NCI-H2029 (cell line): ENCODE data around the gene GXYLT2.

ENCODE experiments used
- DNase-seq: peaks from one replicate; lab custom pipeline; 2025; lab: John Stamatoyannopoulos, UW

The GXYLT2 gene

GRCh38 chr3:73018298-73018697, 130.5 kb downstream of the GXYLT2 start:
- DNase-seq: no peak

- no peak for DNase-seq
Measured at GRCh38 chr3:73018790-73019441, 131.1 kb downstream of the GXYLT2 start.

GRCh38 chr3:73021301-73021835, 133.5 kb downstream of the GXYLT2 start:
- no peak for DNase-seq

- DNase-seq: no peak
Measured at GRCh38 chr3:73024836-73025235, 137.0 kb downstream of the GXYLT2 start.

DNA sequence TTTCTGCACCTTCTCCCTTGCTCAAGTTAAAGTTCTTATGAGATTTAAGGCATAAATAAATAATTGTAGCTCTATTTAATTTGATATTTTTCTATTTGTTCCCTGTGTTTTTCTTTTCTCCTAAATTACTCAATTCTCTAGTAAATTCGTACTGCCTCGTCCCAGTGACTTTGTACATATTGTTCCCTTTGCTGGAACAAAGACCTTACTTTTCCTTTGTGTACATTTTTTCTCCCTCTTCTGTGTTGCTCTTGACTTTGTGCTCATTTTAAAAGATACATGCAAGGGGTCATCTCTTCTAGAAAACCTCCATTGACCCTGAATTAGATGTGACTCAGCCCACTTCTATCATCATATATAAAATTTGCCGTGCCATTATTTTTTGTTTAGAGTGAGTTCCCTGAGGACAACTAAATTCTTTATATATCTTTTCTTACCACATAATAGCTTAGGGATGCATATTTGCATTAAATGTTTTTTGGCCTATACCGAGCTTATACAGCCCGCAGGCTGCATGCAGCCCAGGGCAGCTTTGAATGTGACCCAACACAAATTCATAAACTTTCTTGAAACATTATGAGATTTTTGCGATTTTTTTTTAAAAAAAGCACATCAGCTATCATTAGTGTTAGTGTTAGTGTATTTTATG, 138.4 kb downstream of the GXYLT2 start:
- DNase-seq: no peak
